Measurements from ENCODE around the gene FKBP7. TPM values are rescaled to one million over a fixed set of nuclear protein-coding genes. Genes with fewer than 3 reads are reported as not detected.
"Not testable (repeated sequence)": the region's sequence is repeated elsewhere in the genome, so short reads cannot be mapped to it uniquely, and the experiment has no call there.

Gene FKBP7, protein sequence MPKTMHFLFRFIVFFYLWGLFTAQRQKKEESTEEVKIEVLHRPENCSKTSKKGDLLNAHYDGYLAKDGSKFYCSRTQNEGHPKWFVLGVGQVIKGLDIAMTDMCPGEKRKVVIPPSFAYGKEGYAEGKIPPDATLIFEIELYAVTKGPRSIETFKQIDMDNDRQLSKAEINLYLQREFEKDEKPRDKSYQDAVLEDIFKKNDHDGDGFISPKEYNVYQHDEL
- under 1 TPM in 1 of 2 donors, not detected in 1; 0.65 TPM for total RNA-seq
- 0.68 to 1.0 reads per million in 2 donors for total RNA-seq

DNA sequence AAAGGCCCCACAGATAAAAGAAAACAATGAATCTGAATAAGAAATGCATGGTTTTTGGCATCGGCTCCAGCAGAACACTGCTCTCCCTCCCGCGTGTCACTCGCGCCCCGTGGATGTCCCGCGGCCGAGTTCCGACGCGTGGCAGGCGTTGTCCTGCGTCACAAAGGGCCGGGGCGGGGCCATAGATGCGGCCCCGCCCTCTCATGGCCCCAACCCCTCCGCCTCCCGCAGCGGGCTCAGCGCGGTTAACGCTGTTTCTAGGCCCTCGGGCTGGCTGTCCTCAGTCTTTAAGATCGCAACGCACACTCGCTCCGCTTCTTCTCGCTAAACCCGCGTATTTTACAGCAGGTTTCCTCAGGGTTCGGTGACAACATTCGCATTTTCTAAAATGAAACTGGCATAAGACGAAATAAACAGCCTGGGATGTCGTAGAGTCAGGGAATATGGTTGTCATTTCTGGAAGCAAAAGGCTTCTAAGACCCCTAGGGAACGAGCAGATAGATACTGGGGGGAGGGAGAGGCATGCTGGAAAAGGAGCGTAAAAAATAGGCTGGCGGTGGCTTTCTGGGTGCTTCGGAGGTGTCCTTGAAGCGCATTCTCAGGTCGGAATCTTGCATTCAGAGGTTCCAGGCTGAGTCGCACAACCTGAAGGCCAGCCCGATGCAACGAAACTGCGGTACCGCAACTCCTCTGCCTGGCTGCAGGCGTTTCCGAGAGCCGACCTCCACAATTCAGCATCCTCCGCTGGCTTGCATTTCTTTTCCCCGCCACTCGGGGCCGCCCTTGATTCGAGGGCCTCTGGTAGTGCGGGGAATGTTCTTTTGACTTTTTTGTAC, at the start of gene FKBP7:
FKBP7 (minus strand) TSS at position 162 of the 836 bp plus-strand sequence; CDS start at position 61, 101 bp downstream.
- Mint-ChIP-seq H3K36me3 (ENCODE audit: low read depth) (peaks cover 2% of the 10 kb centered on the region), H3K4me1 (peaks cover 32% of the 10 kb centered on the region), H3K27ac (peak within 1 kb of the TSS; percentile 99), H3K27me3 (no peaks in the 10 kb centered on the region), H3K4me3 (peak within 1 kb of the TSS; percentile 99)
- no peaks in the 10 kb centered on the region for H3K9me3 ChIP-seq (ENCODE audit: control insufficient read depth, low read length, poor library complexity, severe bottlenecking)
- peak; percentile 75 to 87 (median 82) for DNase-seq
- peak; percentile 82 for ATAC-seq

DNA sequence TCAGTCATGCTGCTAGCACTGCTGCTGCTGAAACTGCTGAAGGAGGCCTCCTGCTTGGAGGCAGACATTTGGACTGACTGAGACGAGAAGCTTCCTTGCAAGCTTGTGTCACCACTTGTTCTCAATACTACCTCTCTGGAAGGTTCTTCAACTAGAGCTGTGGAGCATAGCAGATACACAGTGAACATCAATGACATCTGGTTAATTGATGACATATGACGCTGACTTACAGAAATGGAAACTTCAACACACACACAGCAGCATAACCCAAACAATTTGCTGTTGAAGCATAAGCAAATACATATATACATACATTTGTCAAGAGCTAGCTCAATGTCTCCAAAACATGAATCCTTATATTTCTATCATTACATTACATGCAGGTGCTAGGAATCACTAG, 49.2 kb upstream of the FKBP7 start:
- DNase-seq (no peak), ATAC-seq (no peak)
- Mint-ChIP-seq H3K36me3 (ENCODE audit: low read depth) (peaks cover 6% of the 10 kb centered on the region), H3K4me3 (no peak overlapping the region), H3K4me1 (peaks cover 30% of the 10 kb centered on the region), H3K27ac (no peak overlapping the region), H3K27me3 (no peaks in the 10 kb centered on the region)
- H3K9me3 ChIP-seq (ENCODE audit: control insufficient read depth, low read length, poor library complexity, severe bottlenecking) = no peaks in the 10 kb centered on the region

DNA sequence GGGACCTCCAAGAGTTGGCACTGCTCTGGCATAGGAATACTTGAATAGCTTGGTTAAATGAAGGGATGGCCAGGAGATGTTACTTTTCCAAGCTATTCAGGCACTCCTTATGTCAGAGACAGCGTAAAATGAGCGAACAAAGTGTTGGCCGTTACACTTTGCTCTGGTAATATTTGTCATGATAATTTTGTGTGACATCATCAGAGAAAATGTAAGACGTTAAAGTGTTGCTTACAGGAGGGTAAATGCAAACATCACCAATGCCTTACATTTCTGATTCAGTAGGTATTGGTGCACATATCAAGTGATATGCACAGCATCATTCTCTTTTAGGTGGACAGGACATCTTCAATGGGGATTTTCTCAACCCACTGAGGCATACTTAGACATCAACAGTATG, 47.9 kb upstream of the FKBP7 start:
- Mint-ChIP-seq H3K27me3 (no peaks in the 10 kb centered on the region), H3K27ac (no peak overlapping the region), H3K4me1 (peaks cover 33% of the 10 kb centered on the region), H3K36me3 (ENCODE audit: low read depth) (peaks cover 3% of the 10 kb centered on the region), H3K4me3 (no peak overlapping the region)
- ATAC-seq = no peak
- DNase-seq = no peak
- no peaks in the 10 kb centered on the region for H3K9me3 ChIP-seq (ENCODE audit: control insufficient read depth, low read length, poor library complexity, severe bottlenecking)

DNA sequence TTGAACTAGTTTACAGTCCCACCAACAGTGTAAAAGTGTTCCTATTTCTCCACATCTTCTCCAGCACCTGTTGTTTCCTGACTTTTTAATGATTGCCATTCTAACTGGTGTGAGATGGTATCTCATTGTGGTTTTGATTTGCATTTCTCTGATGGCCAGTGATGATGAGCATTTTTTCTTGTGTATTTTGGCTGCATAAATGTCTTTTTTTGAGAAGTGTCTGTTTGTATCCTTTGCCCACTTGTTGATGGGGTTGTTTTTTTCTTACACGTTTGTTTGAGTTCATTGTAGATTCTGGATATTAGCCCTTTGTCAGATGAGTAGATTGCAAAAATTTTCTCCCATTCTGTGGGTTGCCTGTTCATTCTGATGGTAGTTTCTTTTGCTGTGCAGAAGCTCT, 47.1 kb upstream of the FKBP7 start:
- H3K4me1 Mint-ChIP-seq = peaks cover 31% of the 10 kb centered on the region
- not testable (repeated sequence) for H3K27me3 Mint-ChIP-seq; DNase-seq; H3K27ac Mint-ChIP-seq; ATAC-seq; H3K36me3 Mint-ChIP-seq (ENCODE audit: low read depth); H3K9me3 ChIP-seq (ENCODE audit: control insufficient read depth, low read length, poor library complexity, severe bottlenecking)
- peak overlapping the region; percentile 39 for H3K4me3 Mint-ChIP-seq

DNA sequence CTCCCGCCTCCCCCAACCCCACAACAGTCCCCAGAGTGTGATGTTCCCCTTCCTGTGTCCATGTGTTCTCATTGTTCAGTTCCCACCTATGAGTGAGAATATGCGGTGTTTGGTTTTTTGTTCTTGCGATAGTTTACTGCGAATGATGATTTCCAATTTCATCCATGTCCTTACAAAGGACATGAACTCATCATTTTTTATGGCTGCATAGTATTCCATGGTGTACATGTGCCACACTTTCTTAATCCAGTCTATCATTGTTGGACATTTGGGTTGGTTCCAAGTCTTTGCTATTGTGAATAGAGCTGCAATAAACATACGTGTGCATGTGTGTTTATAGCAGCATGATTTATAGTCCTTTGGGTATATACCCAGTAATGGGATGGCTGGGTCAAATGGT, 46.6 kb upstream of the FKBP7 start:
- H3K4me3 Mint-ChIP-seq; DNase-seq; ATAC-seq; H3K9me3 ChIP-seq (ENCODE audit: control insufficient read depth, low read length, poor library complexity, severe bottlenecking); H3K36me3 Mint-ChIP-seq (ENCODE audit: low read depth); H3K27me3 Mint-ChIP-seq; H3K27ac Mint-ChIP-seq: not testable (repeated sequence)
- H3K4me1 Mint-ChIP-seq = peaks cover 29% of the 10 kb centered on the region

DNA sequence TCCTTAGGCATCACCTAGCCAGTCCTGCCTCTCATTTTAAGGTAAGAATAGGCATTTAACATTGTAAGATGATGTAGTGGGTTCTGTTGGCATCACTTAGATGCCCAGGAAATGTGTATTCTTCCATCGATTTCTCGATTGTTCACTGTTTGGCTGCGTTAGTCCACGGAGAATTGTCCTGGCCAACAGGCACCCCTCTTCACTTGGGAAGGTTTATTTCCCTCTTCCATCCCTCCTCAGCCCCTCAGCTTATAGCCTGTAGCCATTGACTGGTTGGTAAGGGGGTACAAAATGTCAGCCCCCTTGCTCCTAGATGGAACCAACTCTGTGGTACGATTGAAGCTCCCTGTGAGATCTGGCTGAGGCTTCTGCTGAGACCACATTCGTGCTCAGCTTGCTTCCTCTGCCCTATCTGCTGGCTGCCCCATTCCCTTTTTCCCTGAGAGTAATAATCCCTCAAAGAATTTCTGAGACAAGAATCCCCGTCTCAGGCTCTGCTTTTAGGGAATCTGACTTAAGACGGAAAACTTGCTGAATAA, 45.3 kb upstream of the FKBP7 start:
- peak overlapping the region; percentile 92 for H3K4me3 Mint-ChIP-seq
- no peaks in the 10 kb centered on the region for H3K9me3 ChIP-seq (ENCODE audit: control insufficient read depth, low read length, poor library complexity, severe bottlenecking)
- H3K27ac Mint-ChIP-seq = peak overlapping the region; percentile 86
- no peaks in the 10 kb centered on the region for H3K27me3 Mint-ChIP-seq
- peaks cover 27% of the 10 kb centered on the region for H3K4me1 Mint-ChIP-seq
- H3K36me3 Mint-ChIP-seq (ENCODE audit: low read depth) = peaks cover 3% of the 10 kb centered on the region
- ATAC-seq = peak; percentile 7
- no peak for DNase-seq

DNA sequence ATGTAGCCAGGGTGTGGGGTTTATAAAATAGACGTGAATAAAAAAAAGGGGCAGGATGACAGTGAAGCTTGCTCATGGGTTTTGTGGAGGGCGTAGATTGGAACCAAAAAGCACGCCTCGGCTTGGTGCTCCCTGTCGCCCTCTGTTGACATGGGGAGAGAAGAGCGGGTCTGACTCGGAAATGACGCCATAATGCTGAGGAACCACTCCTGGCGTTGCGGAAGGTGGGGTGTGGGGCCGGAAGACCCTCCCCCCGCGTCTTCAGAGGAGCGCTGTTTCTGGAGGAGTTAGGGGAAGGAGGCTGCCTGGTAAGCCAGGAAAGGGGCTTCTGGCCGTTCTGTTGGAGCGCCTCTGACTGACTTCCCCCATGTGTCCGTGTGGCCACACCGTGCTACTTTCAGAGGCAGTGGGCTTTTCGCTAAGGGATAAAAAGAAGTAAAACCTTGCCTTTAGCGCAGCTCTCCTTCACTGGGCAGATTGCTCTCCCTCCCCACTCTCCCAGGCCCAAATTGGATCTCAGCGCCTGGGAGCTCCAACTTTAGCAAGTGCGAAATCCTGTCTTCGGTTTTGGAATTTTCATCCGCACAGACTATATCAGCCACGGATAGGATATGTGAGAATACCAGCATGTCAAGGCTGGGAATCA, 44.7 kb upstream of the FKBP7 start:
- no peaks in the 10 kb centered on the region for H3K9me3 ChIP-seq (ENCODE audit: control insufficient read depth, low read length, poor library complexity, severe bottlenecking)
- DNase-seq (peak; percentile 60 to 76 (median 72)), ATAC-seq (peak; percentile 99)
- Mint-ChIP-seq H3K36me3 (ENCODE audit: low read depth) (peaks cover 2% of the 10 kb centered on the region), H3K27ac (peak overlapping the region; percentile 86), H3K4me3 (peak overlapping the region; percentile 92), H3K27me3 (no peaks in the 10 kb centered on the region), H3K4me1 (peaks cover 25% of the 10 kb centered on the region)

DNA sequence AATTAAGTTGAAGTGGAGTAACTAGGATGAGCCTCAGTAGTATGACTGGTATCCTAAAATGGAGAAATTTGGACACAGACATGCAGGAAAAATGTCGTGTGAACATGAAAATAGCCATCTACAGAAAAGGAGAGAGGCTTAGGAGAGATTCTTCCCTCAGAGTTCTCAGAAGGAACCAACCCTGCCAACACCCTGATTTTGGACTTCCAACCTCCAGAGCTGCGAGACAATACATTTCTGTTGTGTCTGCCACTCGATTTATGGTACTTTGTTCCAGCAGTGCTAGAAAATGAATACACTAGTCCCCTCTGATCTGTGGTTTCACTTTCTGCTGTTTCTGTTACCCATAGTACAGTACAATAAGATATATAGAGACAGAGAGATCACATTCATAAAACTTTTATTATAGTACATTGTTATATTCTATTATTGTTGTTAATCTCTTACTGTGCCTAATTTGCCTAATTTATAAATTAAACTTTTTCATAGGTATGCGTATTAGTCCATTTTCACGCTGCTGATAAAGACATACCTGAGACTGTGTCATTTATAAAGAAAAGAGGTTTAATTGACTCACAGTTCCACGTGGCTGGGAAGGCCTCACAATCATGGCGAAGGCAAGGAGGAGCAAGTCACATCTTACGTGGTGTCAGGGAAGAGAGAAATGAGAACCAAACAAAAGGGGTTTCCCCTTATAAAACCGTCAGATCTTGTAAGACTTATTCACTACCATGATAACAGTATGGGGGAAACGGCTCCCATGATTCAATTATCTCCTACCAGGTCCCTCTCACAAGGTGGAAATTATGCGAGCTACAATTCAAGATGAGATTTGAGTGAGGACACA, 43.1 kb upstream of the FKBP7 start:
- no peak for ATAC-seq
- Mint-ChIP-seq H3K27ac (peak overlapping the region; percentile 88), H3K4me3 (peak overlapping the region; percentile 46), H3K36me3 (ENCODE audit: low read depth) (no peaks in the 10 kb centered on the region), H3K4me1 (peaks cover 17% of the 10 kb centered on the region), H3K27me3 (no peaks in the 10 kb centered on the region)
- no peaks in the 10 kb centered on the region for H3K9me3 ChIP-seq (ENCODE audit: control insufficient read depth, low read length, poor library complexity, severe bottlenecking)
- no peak for DNase-seq

DNA sequence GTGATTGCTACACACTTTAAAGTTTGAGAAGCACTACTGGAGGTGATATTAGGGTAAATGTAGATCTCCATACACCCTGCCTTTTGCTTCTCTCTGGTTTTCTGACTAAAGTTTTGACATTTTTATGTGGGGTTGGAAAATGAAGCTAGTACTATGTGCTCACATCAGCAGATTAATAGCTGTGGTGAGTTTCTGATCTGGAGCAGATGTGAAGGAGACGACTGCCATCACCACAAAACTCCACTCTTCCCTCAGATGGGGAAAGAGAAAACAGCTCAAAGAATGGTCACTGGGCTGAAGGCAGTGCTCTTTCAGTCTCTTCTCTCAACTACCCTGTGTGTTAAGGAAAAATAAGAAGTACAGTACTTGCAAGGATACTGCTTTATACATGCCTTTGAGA, 39.1 kb upstream of the FKBP7 start:
- H3K27ac Mint-ChIP-seq = no peak overlapping the region
- no peaks in the 10 kb centered on the region for H3K36me3 Mint-ChIP-seq (ENCODE audit: low read depth)
- DNase-seq (no peak), ATAC-seq (no peak)
- H3K4me3 Mint-ChIP-seq = no peak overlapping the region
- peaks cover 19% of the 10 kb centered on the region for H3K4me1 Mint-ChIP-seq
- H3K27me3 Mint-ChIP-seq = no peaks in the 10 kb centered on the region
- no peaks in the 10 kb centered on the region for H3K9me3 ChIP-seq (ENCODE audit: control insufficient read depth, low read length, poor library complexity, severe bottlenecking)

DNA sequence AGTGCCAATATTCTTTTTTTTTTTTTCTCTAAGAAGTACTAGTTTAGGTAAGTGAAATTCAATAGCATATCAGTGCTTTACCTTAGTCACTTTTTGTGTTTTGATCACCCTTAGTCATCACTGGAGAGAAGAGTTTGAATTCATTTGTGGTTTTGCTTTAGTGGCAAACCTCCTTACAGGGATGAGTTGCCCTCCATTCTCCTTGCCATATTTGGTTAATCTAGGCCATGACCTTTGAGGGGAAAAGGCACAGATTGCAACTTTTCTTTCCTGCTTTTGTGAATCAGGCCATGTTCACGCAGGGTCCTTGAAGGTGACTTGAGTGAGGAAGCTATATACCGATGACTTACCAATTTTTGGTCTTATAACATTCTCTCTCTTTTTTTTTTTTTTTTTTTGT, 36.3 kb upstream of the FKBP7 start:
- ATAC-seq (peak; percentile 96), DNase-seq (no peak)
- no peaks in the 10 kb centered on the region for H3K9me3 ChIP-seq (ENCODE audit: control insufficient read depth, low read length, poor library complexity, severe bottlenecking)
- Mint-ChIP-seq H3K4me1 (peaks cover 12% of the 10 kb centered on the region), H3K36me3 (ENCODE audit: low read depth) (peaks cover 2% of the 10 kb centered on the region), H3K27me3 (no peaks in the 10 kb centered on the region), H3K27ac (peak overlapping the region; percentile 90), H3K4me3 (no peak overlapping the region)

DNA sequence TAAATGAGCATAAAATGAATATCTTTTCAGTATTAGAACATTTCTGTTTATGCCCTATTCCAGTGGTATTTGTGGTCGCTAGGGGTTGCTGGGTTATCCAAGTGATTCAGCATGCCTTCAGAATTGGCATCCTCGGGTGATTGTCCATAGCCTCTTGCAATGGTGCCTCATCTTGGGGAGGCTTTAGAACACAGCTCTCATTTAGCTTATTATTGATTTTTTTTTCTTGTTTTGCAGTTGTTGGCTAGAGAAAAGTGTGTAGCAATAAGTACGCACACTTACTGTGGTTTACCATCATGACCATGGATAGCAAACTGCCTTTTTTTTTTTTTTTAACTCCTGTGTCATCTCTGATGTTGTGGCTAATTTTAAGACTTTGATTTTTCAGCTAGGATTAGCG, 35.5 kb upstream of the FKBP7 start:
- DNase-seq = no peak
- H3K9me3 ChIP-seq (ENCODE audit: control insufficient read depth, low read length, poor library complexity, severe bottlenecking) = no peaks in the 10 kb centered on the region
- no peak for ATAC-seq
- Mint-ChIP-seq H3K27ac (peak overlapping the region; percentile 90), H3K36me3 (ENCODE audit: low read depth) (peaks cover 5% of the 10 kb centered on the region), H3K4me3 (no peak overlapping the region), H3K4me1 (peaks cover 12% of the 10 kb centered on the region), H3K27me3 (no peaks in the 10 kb centered on the region)

DNA sequence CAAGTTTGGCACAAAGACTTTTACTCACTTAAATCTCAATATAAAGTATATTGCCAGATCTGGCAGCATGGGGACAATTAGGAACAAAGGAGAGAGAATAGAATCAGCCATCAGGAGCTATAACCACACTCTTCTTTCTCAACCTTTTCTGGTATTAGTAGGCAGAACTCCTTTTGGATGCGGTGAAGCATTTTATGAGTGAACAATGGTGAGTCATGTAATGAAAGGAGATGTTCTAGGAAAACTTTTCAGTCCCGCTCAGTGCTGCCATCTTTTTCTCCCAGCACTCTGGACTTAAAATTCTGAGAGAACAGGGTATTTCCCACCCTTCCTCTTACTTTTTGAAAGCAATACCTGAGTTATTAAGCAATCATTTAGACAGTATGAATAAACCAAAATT, 34.1 kb upstream of the FKBP7 start:
- DNase-seq (no peak), ATAC-seq (no peak)
- Mint-ChIP-seq H3K4me1 (peaks cover 14% of the 10 kb centered on the region), H3K36me3 (ENCODE audit: low read depth) (peaks cover 5% of the 10 kb centered on the region), H3K27me3 (no peaks in the 10 kb centered on the region), H3K27ac (no peak overlapping the region), H3K4me3 (no peak overlapping the region)
- H3K9me3 ChIP-seq (ENCODE audit: control insufficient read depth, low read length, poor library complexity, severe bottlenecking) = no peaks in the 10 kb centered on the region
